WI38 (cell line): ENCODE results near the gene CPSF7.

ENCODE experiments used
- H3K4me3 ChIP-seq: 2 replicates; pipeline ENCODE4 v1.5.1; 2011; ENCODE audit warnings: low read depth, mild to moderate bottlenecking, control low read depth, low read length
- CTCF ChIP-seq: IDR thresholded peaks from 2 replicates; pipeline ENCODE4 v1.5.1; 2012; ENCODE audit warnings: low read depth, mild to moderate bottlenecking, control low read depth, low read length

The CPSF7 gene

GRCh38 chr11:61439615-61440014 lies 9.8 kb upstream of the CPSF7 start:
- no peak for TF ChIP-seq CTCF

GRCh38 chr11:61437496-61437895 lies 7.7 kb upstream of the CPSF7 start:
- TF ChIP-seq CTCF, result no peak
- H3K4me3 ChIP-seq, result no peak overlapping the region

More at GRCh38 chr11:61439615-61440014, 9.8 kb upstream of the CPSF7 start:
- H3K4me3 ChIP-seq, result no peak overlapping the region

GRCh38 chr11:61430839-61431238 lies 1.1 kb upstream of the CPSF7 start:
- peak overlapping the region; percentile 99 for H3K4me3 ChIP-seq

GRCh38 chr11:61429346-61429690 lies 457 bp downstream of the CPSF7 start:
- no peak for TF ChIP-seq CTCF
- peak overlapping the region; percentile 99 for H3K4me3 ChIP-seq

- TF ChIP-seq CTCF, result no peak
- H3K4me3 ChIP-seq, result no peak overlapping the region
Measured at GRCh38 chr11:61425367-61426131, 4.2 kb downstream of the CPSF7 start.

GRCh38 chr11:61422226-61422625 lies 7.5 kb downstream of the CPSF7 start:
- TF ChIP-seq CTCF, result no peak
- no peak overlapping the region for H3K4me3 ChIP-seq

GRCh38 chr11:61418136-61418535 lies 11.6 kb downstream of the CPSF7 start:
- no peak for TF ChIP-seq CTCF
- H3K4me3 ChIP-seq, result no peak overlapping the region

- no peak for TF ChIP-seq CTCF
- no peak overlapping the region for H3K4me3 ChIP-seq
Measured at GRCh38 chr11:61417670-61418069, 12.1 kb downstream of the CPSF7 start.
